HuH-7.5 (cell line): ENCODE measurements around the gene TTI1.

Experiments used
- DNase-seq: peaks from one replicate; pipeline ENCODE4 v3.0.0; 2011; ENCODE audit warnings: low spot score

The TTI1 gene

DNA sequence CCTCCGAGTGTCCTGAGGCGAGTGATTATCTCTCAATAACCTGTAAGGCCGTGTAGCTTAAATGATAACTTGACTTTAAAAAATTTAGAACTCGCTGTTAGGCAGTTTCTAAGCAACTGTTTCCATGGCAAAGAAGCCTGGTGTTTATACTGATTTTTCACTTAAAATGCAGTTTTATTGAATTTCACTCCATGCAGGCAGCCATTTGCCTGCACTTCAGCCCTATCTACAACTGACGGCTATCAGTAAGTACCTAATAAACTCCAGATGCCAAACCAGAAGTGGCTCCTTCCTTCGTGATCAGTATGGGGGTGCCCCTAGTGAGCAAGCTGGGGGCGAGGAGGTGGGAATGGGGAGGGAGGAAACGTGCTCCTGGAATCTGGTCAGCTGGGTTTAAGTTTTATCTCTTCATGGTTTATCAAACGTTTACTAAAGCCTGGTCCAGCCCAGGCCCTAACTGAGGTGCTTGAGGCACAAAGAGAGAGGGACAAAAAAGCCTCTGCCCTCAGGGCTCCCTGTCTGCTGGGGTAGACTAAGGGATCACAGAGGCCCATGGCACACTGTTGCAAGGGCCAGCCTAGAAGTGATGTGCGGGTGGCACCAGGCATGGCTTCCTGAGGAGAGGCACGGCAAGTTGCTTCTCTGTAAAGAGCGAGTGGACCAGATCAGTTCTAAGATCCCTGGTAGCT lies 45.5 kb downstream of the TTI1 start:
- no peak for DNase-seq

DNA sequence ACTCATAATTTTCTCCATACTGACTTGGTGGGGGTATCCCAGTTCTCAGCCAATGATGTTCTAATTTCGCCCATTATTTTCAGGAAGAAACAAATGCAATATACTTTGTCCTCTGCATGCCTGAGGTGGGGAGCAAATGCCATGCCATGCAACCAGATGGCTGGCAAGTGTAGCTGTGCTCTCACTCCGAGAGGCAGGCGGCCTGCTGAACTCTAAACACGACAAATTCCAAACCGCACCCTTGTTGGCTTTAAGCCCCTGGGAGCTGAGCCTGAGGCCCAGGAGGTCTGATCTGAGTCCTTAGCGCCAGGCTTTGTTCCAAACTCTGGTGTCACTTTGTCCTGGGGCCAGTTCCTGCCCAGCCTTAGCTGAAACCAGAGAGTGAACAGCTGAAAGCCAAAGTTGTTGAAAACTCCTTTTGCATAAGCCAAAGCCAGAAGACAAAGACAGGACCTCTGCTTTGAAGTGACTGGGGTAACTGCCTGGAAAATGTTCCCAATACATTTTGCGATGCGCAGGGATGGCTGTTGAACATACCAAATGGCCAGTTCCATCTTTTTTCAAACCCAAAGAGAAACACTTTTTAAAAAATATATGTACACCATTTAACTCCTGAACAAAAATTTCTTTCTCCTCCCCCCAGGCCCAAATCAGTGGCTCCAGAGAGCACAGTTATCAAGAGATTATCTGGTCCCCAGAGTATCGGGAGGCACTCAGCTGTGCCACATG lies 46.2 kb downstream of the TTI1 start:
- DNase-seq, result no peak

DNA sequence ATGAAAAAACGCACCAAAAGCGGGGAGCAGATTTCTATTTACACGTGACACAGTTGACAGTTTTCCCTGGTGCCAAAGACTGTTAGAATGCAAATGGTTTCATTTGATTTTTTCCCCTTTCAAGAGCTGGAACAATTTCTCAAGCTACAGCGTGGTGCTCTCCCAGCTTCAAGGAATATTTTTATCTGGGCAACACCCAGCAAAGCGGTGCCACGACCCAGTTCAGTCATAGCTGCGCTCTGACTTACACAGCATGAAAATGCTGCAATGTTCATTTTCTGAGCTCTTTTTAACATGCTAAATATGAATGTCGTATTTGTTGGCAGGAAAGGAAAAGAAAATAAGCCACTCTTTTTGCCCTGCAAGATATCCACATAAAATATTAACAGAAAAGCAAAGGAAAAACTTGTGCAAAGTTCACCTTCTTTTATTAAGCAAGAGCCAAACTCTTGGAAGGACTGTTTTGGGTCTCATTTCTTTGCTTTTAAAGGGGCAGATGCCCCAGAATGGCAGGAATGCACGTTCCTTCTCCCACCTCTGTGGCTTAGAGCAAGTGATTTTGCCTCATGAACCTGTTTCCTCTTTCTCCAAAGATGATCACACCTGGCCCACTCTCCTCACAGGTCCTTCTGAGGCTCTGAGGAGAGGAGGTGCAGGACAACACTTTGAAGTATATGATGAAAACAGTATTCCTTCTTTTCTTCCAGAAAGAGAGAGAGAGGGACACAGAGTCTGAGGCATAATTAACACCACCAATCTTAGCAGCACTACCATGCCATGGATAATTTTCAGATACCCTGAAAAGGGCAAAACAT lies 47.0 kb downstream of the TTI1 start:
- no peak for DNase-seq

DNA sequence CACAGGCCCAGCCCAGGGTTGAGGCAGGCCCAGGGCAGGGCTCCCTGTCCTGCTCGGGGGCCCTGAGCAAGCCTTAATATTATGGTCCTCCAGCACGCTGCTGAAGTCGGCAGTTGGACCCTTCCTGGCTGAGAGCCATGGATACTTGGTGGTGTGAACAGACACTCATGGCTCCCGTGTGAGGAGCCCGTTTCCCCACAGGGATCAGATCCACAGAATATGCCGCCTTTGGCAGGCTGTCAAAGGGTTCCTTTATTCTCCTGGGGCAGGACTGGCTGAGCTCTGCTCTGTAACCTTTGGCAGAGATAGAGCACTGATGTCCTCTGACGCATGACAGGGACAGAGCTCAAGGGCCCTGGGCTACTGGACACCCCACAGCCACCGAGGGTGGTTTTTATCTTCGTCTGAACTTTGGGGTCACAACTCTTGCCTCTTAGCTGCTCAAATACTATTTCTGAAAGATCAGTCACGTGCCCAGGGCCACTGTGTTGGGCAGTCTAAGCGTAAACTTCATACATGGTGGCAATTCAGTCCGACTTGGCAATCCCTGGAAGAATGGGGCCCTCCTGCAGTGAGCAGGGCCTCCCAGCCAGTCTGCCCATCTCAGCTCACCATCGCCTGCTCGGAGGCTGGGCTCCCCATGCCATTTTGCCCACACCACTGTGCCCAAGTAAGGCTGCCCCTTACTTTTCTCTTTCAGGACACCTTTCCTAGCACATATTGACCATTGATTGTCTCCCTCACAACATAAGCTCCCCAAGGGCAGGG lies 49.1 kb downstream of the TTI1 start:
- DNase-seq, result no peak

DNA sequence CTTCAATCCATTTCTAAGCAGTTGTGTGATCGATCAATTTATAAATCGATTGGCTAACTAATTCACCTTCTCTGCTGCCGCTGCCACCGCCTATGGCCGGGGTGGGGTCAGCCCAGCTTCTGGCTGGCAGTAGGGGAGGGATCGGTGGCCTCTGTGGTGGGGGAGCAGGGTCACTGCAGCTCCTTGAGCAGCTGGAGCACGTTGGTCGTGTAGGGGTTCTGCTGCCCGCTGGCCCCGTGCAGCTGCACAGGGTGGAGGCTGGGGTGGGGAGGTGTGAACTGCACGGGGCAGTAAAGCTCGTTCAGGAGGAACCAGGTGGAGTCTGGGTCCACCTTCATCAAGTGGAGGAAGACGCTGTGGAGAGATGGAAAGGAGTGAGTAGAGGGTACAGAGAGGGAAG lies 50.0 kb downstream of the TTI1 start:
- no peak for DNase-seq

DNA sequence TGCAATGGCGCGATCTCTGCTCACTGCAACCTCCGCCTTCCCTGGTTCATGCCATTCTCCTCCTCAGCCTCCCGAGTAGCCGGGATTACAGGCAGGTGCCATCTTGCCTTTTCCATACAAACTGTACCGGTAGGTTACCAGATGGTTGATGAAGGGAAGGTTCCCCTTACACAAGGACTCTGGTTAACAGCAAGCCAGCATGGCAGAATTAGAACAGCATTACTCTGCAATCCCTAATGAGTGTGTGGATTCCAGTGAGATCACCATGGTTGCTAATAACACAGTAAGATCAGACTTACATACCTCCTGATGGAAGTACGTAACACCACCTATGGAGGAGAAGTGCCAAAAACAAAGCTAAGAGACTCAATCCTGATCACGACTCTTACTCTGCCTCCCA lies 51.7 kb downstream of the TTI1 start:
- no peak for DNase-seq

DNA sequence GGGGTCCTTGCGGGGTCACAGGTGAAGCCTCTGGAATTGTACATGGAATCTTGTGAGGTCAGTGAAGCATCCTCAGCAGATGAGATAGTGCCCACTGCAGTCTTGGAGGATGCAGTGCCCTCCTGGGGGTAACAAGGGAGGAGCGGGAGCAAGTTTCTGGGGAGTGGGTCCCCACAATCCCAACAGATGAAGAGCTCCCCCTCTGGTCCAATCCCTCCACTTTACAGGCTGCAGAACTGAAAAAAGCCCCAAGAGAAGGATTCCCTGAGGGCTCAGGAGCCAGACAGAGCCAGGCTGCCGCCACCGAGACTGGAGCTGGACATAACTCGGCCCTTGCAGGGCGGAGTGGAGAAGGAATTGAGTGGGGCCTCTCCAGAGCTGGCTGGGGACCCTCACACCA lies 52.4 kb downstream of the TTI1 start:
- no peak for DNase-seq

DNA sequence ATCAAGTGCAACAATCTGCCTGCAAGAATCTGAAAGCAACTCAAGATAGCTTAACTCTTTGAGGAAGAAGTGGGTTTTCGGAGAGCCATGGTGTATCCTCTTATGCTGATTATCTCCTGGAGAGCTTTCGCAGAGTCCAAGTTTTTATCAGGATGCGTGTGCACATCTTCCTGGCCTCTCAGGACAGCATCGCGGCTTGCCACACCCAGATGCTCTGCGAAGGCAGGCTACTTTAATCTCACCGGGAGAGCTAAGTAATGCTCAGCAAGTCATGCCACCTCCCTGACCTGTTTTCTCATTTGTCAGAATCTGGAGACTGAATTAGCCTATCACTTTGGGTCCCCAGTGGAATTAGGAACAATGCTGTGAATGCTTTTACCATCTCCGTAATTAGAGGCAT lies 52.9 kb downstream of the TTI1 start:
- no peak for DNase-seq

DNA sequence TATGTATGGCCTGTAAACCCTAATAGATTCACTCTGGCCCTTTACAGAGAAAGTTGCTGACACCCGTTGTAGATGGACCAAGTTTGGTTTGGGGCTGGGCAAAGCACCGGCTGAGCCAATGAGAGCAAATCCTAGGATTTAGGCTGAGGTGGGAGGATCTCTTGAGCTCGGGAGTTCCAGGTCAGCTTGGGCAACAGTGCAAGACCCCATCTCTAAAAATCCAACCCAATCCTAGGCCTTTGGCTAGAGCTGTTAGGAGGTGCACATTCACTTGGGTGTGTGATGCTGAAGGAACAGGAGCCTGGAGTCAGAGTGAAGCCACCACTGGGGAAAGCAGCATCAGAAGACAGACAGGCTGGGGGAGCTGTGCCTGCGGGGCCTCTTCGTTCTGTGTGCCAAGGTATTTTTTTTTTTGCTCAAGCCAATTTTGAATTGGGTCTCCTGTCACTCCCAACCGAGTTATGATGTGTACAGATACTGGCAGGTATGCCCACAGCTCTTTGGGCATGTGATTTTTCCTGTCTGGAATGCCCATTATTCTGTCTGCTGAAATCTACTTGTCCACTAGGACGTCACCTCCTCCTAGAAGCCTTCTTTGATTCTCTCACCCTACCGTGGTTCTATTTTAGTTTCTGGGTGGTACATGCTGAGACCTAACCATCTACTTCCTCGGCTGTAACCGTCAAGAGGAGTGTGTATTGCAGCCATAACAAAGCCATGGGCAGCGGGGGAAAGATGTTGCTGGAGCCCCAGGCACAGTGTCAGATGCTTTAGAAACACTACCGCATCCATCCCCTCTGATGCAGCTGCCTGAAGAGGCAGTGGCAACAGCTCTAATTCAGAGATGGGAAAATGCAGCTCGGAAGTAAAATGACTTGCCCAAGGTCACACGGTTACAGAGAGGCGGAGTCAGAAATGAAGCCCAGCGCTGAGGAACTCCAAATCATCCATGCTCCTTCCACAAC lies 54.0 kb downstream of the TTI1 start:
- no peak for DNase-seq

DNA sequence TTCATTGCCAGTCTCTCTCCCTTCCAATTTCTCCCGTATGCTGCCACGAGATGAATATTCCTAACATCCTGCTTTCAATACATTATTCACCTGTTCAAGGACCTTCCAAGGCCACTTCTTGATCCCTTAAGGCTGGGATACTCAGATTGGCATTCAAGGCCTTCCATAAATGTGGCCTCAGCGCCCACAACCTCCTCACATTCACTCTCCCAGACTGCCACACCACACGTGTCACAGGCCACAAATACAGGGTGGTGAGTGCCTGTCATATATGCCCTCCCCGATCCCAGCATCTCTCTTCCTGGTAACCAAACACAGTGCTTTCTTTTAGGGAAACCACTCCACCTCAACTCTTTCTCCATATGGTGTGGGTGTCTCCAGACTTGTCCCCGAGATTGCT lies 55.5 kb downstream of the TTI1 start:
- DNase-seq, result no peak

DNA sequence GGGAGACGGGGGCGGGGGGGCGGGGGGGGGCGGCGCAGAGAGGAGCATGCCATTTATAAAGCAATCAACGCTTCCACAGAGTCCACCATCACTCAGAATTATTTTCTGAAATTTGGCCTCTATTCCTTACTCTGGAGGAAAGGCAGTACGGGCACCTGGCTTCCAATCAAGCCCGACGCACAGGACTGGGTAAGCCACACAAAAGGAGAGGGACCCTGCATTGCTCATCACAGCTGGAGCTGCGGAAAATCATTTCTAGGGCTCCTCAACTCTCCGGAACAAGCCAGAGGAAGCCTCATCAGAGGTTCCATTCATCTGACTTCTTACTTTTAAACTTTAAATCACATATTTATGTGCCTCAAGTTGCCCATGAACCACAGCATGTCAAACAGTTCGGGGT lies 55.9 kb downstream of the TTI1 start:
- DNase-seq, result no peak

DNA sequence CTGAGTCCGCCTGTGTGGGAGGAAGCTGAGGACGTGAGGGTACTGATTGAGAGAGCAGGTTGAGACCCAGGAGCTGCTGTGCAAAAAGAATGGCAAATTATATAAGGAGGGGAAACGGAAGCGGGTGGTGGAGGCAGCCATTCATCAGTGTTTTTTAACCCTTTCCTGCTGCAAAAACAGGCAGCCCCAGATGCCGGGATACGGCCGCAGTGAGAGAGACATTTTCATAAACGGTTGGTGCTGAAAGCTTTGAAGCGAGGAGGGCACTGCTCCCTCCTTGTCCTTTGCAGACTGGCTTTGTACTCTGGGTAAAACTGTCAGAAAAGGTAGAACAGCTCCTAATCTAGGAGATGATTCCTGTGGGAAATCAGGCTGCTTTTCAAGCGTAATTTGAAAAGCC lies 56.4 kb downstream of the TTI1 start:
- no peak for DNase-seq

DNA sequence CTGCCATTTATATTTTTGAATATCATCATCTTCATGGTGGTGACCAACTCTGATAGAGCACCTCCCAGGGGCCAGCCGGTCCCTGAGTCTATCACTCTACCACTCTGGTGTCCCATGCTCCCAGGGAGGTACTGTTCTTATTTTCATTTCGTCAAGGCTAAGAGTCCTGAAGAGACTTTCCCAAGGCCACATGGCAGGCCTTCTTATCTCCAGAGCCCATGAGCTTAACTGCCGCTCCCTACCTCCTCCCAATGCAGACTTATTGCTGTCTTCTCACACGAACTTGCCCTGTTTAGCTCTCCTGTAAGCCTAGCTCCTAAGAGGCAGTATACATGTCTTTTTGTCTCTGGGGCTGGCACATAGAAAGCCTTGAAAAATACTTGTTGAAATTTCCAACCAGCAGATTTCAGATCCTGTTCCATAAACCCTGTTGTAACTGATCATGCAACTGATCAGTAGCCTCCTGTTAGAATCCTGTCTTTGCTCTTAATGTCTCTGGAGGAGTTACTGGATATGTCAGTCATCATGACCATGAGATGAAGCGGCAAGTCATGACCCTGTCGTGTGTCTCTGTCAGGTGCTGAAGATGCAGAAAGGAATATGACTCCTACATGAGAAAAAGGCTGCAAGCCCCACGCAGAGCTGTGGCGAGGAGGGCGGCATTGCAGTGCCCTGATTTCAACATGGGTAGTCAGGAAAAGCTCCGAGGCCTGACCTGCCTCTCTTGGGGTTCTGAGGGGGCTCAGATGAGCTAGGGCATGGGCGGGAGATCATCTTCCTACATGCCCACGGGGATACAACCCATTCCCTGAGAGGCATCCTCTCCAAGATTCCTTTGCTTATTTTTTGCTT lies 60.0 kb downstream of the TTI1 start:
- DNase-seq, result no peak

DNA sequence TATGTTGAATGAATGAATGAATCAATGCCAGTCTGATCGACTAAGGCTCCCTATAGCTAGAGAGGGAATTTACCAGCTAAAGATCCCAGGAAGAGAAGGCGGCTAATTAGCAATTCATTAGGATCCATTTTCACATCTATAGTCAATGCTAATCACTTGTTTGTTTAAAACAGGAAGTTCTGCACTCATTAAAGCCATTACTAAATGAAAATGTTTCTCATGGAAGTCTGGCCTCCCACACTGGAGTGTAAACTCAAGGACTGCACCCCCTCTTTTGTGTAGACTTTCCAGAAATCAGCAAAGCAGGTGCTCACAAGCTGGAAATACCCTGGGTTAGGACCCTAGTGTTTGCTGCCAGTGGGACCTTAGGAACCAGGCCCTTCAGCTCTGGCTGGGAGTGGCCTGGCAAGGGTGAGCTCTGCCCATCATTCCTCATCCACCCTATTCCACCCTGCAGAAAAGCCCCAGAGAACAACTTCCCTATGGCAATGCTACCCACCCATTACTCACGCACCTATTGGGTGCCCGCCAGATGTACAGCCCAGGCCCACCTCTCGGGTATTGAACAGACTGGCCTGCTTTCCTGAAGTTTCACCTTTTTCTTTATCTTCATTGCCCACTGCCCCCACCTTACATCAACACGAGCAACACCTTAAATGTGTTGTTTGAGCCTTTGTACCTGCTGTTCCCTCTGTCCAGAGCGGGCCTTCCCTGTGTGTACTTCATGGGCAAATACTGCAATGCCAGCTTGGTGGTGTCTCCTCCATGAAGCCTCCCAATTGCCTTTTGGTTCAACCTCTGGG lies 60.8 kb downstream of the TTI1 start:
- no peak for DNase-seq

DNA sequence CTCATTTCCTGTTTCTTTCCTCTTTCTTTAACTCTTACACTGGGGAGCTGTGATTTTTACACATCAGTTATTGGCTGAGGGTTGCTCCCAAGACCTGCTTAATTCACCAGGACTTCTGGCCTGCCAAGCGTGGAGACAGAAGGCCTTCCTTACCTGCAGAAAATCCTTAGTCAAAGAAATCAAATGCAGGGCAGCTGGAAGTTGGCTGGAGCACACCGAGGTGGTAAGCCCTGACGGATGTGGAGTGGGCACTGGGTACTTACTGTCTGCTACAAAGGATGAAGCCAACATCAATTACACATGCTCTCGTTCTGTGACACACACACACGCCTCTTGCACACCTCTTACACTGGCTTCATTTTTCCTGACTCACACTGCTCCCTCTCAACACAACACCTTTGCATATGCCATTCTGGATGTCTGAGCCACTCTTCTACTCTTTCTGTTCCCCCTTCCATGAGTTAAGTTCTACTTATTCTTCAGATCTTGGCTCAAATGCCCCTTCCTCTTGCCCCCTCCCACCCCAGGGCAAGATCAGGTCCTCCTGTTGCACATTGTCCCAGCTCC lies 61.6 kb downstream of the TTI1 start:
- no peak for DNase-seq

DNA sequence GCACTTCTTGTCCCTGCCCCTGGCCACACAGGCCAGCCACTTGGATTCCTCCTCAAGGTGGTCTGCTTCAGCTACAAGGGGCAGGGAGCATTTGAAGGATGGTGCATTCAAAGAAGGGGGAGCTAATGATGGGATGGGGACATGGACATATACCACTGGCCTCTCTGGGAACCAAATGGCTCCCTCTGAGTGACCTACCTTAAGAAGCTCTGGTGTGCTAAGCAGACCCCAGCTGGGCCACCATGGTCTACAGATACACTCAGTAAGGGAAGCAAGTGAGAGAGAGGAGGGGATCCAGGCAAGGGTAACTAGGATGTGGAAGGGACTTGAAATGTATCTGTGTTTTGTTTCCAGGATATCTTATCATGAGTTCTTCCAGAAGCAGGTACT lies 62.4 kb downstream of the TTI1 start:
- DNase-seq, result no peak

DNA sequence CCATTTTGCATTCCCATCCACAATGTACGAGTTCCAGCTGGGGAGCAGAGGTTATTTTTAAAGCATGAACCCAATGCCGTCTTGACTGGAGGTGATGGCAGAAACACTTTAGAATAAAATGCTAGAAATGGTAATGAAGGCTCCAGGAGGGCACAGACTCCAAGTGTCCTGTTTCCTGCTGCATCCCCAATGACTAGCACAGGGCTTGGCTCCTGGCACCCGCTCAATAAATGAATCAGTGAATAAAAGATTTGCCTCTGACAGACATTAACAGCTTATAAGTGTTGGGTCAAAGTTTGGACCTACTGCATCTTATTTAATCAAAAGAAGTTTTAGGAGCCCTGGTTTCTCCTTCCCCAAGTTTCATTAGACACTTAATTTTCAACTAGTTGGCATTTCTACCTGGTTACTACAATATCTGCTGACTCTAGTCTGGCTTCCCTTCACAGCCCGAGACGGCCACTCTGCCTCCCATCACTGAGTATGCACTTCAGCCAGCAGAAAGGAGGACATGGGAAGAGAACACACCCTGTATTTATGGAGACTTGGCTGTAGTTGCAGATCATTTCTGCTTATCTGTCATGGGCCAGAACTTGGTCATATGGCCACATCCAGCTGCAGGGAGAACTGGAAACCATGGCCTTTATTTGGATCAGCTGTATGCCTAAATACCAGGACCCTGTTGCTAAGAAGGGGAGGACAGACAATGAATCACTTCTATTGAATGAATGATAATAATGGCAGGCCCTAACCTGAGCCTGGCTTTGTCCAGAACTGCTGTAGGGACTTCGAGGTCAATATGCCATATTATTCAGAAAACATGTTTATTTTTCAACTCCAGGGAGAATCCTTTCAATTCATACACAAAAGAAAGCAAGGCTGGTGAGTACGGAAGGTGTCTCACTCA lies 63.1 kb downstream of the TTI1 start:
- DNase-seq, result no peak

DNA sequence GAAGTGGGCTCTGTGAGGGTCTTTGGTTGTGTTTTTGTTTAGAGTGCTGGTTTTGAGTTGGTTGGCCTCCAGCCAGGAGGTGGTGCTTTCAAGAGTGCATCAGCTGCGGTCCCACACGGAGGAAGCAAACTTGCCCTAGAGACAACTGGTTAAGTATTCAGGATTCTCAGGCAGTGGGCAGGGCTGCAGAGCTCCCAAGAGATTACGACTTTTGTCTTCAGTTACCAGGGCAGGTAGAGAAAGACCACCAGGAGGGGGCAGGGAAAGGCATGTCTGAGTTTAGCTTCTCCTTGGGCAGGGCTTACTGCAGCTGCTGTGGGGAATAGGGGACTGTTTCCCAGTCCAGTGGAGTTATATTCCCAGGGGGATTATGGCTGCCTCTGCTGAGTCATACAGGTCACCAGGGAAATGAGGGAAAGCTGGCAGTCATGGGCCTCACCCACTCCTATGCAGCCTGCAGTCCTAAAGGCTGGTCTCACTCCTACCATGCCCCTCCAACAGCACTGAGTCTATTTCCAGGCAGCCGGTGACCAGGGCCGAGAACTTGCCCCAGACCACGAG lies 64.3 kb downstream of the TTI1 start:
- DNase-seq, result no peak
